ENCODE results near the gene ZBTB43.
A peak's percentile ranks its signal among the peaks of the same experiment; 100 is the strongest.
"Not testable (repeated sequence)": the region's sequence is repeated elsewhere in the genome, so short reads cannot be mapped to it uniquely, and the experiment has no call there.

Gene ZBTB43

GRCh38 chr9:126791406-126792230 lies 13.2 kb upstream of the ZBTB43 start:
- DNase-seq (ENCODE audit: low read depth in 2 of 2), result no peak

GRCh38 chr9:126793686-126794417 lies 11.0 kb upstream of the ZBTB43 start:
- DNase-seq (ENCODE audit: low read depth in 2 of 2), result no peak

- DNase-seq (ENCODE audit: low read depth in 2 of 2), result no peak
Measured at GRCh38 chr9:126794441-126794840, 10.4 kb upstream of the ZBTB43 start.

GRCh38 chr9:126796758-126797157 lies 8.1 kb upstream of the ZBTB43 start:
- DNase-seq (ENCODE audit: low read depth in 2 of 2), result no peak

GRCh38 chr9:126797903-126798302 lies 6.9 kb upstream of the ZBTB43 start:
- no peak for DNase-seq (ENCODE audit: low read depth in 2 of 2)

GRCh38 chr9:126799034-126799433 lies 5.8 kb upstream of the ZBTB43 start:
- DNase-seq (ENCODE audit: low read depth in 2 of 2), result no peak

- DNase-seq (ENCODE audit: low read depth in 2 of 2), result no peak
Measured at GRCh38 chr9:126802318-126803059, 2.4 kb upstream of the ZBTB43 start.

GRCh38 chr9:126804198-126804695 lies 593 bp upstream of the ZBTB43 start:
- no peak for DNase-seq (ENCODE audit: low read depth in 2 of 2)

- peak; percentile 55 to 59 for DNase-seq (ENCODE audit: low read depth in 2 of 2)
Measured at GRCh38 chr9:126805554-126806262, 868 bp downstream of the ZBTB43 start.

- no peak for DNase-seq (ENCODE audit: low read depth in 2 of 2)
Measured at GRCh38 chr9:126806336-126806735, 1.5 kb downstream of the ZBTB43 start.

- no peak for DNase-seq (ENCODE audit: low read depth in 2 of 2)
Measured at GRCh38 chr9:126809068-126809467, 4.2 kb downstream of the ZBTB43 start.

- not testable (repeated sequence) for DNase-seq (ENCODE audit: low read depth in 2 of 2)
Measured at GRCh38 chr9:126810221-126810620, 5.4 kb downstream of the ZBTB43 start.

- no peak for DNase-seq (ENCODE audit: low read depth in 2 of 2)
Measured at GRCh38 chr9:126813072-126813471, 8.2 kb downstream of the ZBTB43 start.

- no peak for DNase-seq (ENCODE audit: low read depth in 2 of 2)
Measured at GRCh38 chr9:126814091-126814490, 9.3 kb downstream of the ZBTB43 start.

- not testable (repeated sequence) for DNase-seq (ENCODE audit: low read depth in 2 of 2)
Measured at GRCh38 chr9:126817615-126818014, 12.8 kb downstream of the ZBTB43 start.

- no peak for DNase-seq (ENCODE audit: low read depth in 2 of 2)
Measured at GRCh38 chr9:126818482-126818881, 13.6 kb downstream of the ZBTB43 start.

GRCh38 chr9:126819482-126819881 lies 14.6 kb downstream of the ZBTB43 start:
- DNase-seq (ENCODE audit: low read depth in 2 of 2), result no peak

GRCh38 chr9:126822278-126822677 lies 17.4 kb downstream of the ZBTB43 start:
- no peak for DNase-seq (ENCODE audit: low read depth in 2 of 2)

- no peak for DNase-seq (ENCODE audit: low read depth in 2 of 2)
Measured at GRCh38 chr9:126822873-126823272, 18.0 kb downstream of the ZBTB43 start.

GRCh38 chr9:126824052-126824451 lies 19.2 kb downstream of the ZBTB43 start:
- DNase-seq (ENCODE audit: low read depth in 2 of 2), result not testable (repeated sequence)

- no peak for DNase-seq (ENCODE audit: low read depth in 2 of 2)
Measured at GRCh38 chr9:126827227-126827626, 22.4 kb downstream of the ZBTB43 start.
